ENCODE measurements around the gene TMEM184C. TPM values are rescaled to one million over a fixed set of nuclear protein-coding genes. Genes with fewer than 3 reads are reported as not detected.

Gene TMEM184C
- total RNA-seq, 1 experiment from 2014 or later = 43.7 TPM

- TF ChIP-seq PREB (CRISPR knock-in tag; IDR thresholded peaks at IDR 0.05; ENCODE audit: borderline replicate concordance) = no peak
- TF ChIP-seq ELF4 (CRISPR knock-in tag; IDR thresholded peaks at IDR 0.05; ENCODE audit: low read depth) = no peak
- TF ChIP-seq ZNF219 (CRISPR knock-in tag; IDR thresholded peaks at IDR 0.05; ENCODE audit: borderline replicate concordance) = no peak
- TF ChIP-seq HMGA2 (CRISPR knock-in tag; IDR thresholded peaks at IDR 0.05) = no peak
- peak; percentile 86; the same call in 1 of the 2 replicates for TF ChIP-seq ETV6 (CRISPR knock-in tag; IDR thresholded peaks at IDR 0.05)
- no peak for TF ChIP-seq MXD4 (CRISPR knock-in tag; IDR thresholded peaks at IDR 0.05; ENCODE audit: borderline replicate concordance)
- no peak for TF ChIP-seq MLX (CRISPR knock-in tag; IDR thresholded peaks at IDR 0.05)
- TF ChIP-seq TP53 (CRISPR knock-in tag; IDR thresholded peaks at IDR 0.05) = 0 out of 2 replicates have a peak, but pooled peaks have one; percentile 24
- no peak for TF ChIP-seq RELA (CRISPR knock-in tag; IDR thresholded peaks at IDR 0.05; ENCODE audit: borderline replicate concordance)
- no peak for TF ChIP-seq CREB1 (CRISPR knock-in tag; IDR thresholded peaks at IDR 0.05)
- TF ChIP-seq NFE2L1 (CRISPR knock-in tag; IDR thresholded peaks at IDR 0.05) = no peak
- no peak for TF ChIP-seq ZNF263 (CRISPR knock-in tag; IDR thresholded peaks at IDR 0.05; ENCODE audit: low read depth)
- no peak for TF ChIP-seq SMAD4 (CRISPR knock-in tag; IDR thresholded peaks at IDR 0.05)
- TF ChIP-seq CTCF (IDR thresholded peaks at IDR 0.05) = no peak
- TF ChIP-seq ATF6 (CRISPR knock-in tag; IDR thresholded peaks at IDR 0.05) = no peak
- no peak for TF ChIP-seq USF1 (CRISPR knock-in tag; IDR thresholded peaks at IDR 0.05)
- TF ChIP-seq IRF1 (CRISPR knock-in tag; IDR thresholded peaks at IDR 0.05) = peak; percentile 51; the same call in 1 of the 2 replicates
- peak; percentile 60 for TF ChIP-seq USF2 (CRISPR knock-in tag; IDR thresholded peaks at IDR 0.05)
- TF ChIP-seq HMGXB4 (CRISPR knock-in tag; IDR thresholded peaks at IDR 0.05) = 0 out of 2 replicates have a peak, but pooled peaks have one; percentile 23
- TF ChIP-seq SOX15 (CRISPR knock-in tag; IDR thresholded peaks at IDR 0.05) = no peak
- no peak for TF ChIP-seq ATF1 (CRISPR knock-in tag; IDR thresholded peaks at IDR 0.05)
- TF ChIP-seq ZNF416 (CRISPR knock-in tag; IDR thresholded peaks at IDR 0.05) = no peak
- TF ChIP-seq E2F5 (CRISPR knock-in tag; IDR thresholded peaks at IDR 0.05) = no peak; the same call in 1 of the 2 replicates
- no peak for TF ChIP-seq ZNF423 (CRISPR knock-in tag; IDR thresholded peaks at IDR 0.05)
- no peak for TF ChIP-seq FOXJ3 (CRISPR knock-in tag; IDR thresholded peaks at IDR 0.05; ENCODE audit: borderline replicate concordance)
- peak; percentile 51; the same call in 1 of the 2 replicates for TF ChIP-seq ZBTB21 (CRISPR knock-in tag; IDR thresholded peaks at IDR 0.05; ENCODE audit: borderline replicate concordance)
- peak; percentile 83 for TF ChIP-seq NFYB (CRISPR knock-in tag; conservative IDR thresholded peaks at IDR 0.05; ENCODE audit: low read depth)
- TF ChIP-seq FOXP1 (CRISPR knock-in tag; IDR thresholded peaks at IDR 0.05; ENCODE audit: borderline replicate concordance) = no peak; the same call in 1 of the 2 replicates
Observed at GRCh38 chr4:147617173-147617840, at the start of gene TMEM184C (continued).

Data from WTC11 (cell line).